ENCODE data around the gene KLC3. TPM values are rescaled to one million over a fixed set of nuclear protein-coding genes. Genes with fewer than 3 reads are reported as not detected.
A peak's percentile ranks its signal among the peaks of the same experiment; 100 is the strongest.

KLC3 gene
- total and polyA plus RNA-seq, 2 of the 8 experiments (the other 6 are each of a cell fraction or from before 2014, with no cell fraction given): 1.3 to 2.8 TPM

- Histone ChIP-seq H3K4me3 (ENCODE audit: extremely low read depth in 1 of 4, insufficient read depth in 2 of 4, low read depth in 3 of 4, low read length in 4 of 4) (no peak overlapping the region), H3K4ac (replicated peaks; ENCODE audit: insufficient read length, low read depth, low read length) (no peak overlapping the region), H3K27me3 (replicated peaks in 1 of 4; ENCODE audit: control insufficient read depth in 3 of 4, extremely low read depth in 1 of 4, insufficient read depth in 3 of 4, low read length in 3 of 4) (no peaks in the 10 kb centered on the region), H4K5ac (ENCODE audit: insufficient read length, low read depth, low read length) (no peak overlapping the region), H3K23ac (ENCODE audit: insufficient read length) (no peak overlapping the region), H2AFZ (ENCODE audit: low read length) (no peak overlapping the region), H3K14ac (ENCODE audit: insufficient read length) (no peak overlapping the region), H4K91ac (replicated peaks; ENCODE audit: insufficient read length, low read length) (no peak overlapping the region), H3K79me1 (ENCODE audit: low read depth, low read length) (no peaks in the 10 kb centered on the region), H3K56ac (replicated peaks; ENCODE audit: insufficient read length, low read depth, low read length) (no peak overlapping the region), H3K23me2 (ENCODE audit: low read depth, low read length) (no peaks in the 10 kb centered on the region; the same call in 1 of the 2 replicates), H2BK20ac (ENCODE audit: low read length) (no peak overlapping the region), H2BK120ac (replicated peaks; ENCODE audit: low read depth, low read length) (no peak overlapping the region), H3K4me1 (replicated peaks in 1 of 4; ENCODE audit: control insufficient read depth in 3 of 4, insufficient read depth in 4 of 4, low read length in 3 of 4) (no peaks in the 10 kb centered on the region), H2BK5ac (ENCODE audit: low read depth, low read length) (no peak overlapping the region), H3K9me3 (ENCODE audit: insufficient read depth in 2 of 2, low read depth in 1 of 2, low read length in 1 of 2) (no peaks in the 10 kb centered on the region), H2AK5ac (ENCODE audit: low read depth, low read length) (no peak overlapping the region), H2BK15ac (ENCODE audit: low read length) (no peak overlapping the region), H3K36me3 (ENCODE audit: control insufficient read depth in 2 of 4, insufficient read depth in 4 of 4, low read length in 3 of 4) (peaks cover 0 to 4% (median 1%) of the 10 kb centered on the region in 4 experiments; a peak in 4 of 8 replicates), H3K79me2 (ENCODE audit: control insufficient read depth in 1 of 2, insufficient read depth in 2 of 2, low read length in 2 of 2) (no peaks in the 10 kb centered on the region), H3K27ac (ENCODE audit: low read depth, low read length) (no peak overlapping the region), H3K18ac (ENCODE audit: extremely low read depth, low read length) (no peak overlapping the region), H2BK12ac (ENCODE audit: low read depth, low read length) (no peak overlapping the region), H4K8ac (ENCODE audit: extremely low read depth, insufficient read depth, low read length) (no peak overlapping the region), H3K9ac (replicated peaks in 1 of 4; ENCODE audit: extremely low read depth in 1 of 4, low read depth in 3 of 4, low read length in 3 of 4) (no peak overlapping the region), H4K20me1 (replicated peaks in 1 of 2; ENCODE audit: control insufficient read depth in 1 of 2, insufficient read depth in 2 of 2, low read length in 2 of 2) (peaks cover 0 to 2% of the 10 kb centered on the region in 2 experiments), H3K4me2 (ENCODE audit: insufficient read depth in 1 of 2, low read depth in 2 of 2, low read length in 2 of 2) (no peak overlapping the region)
- ChIA-PET POLR2A (ENCODE audit: partially characterized antibody) (interaction anchor here (0.7 kb wide), 1 partner anchor 38 kb away, joined by 4 read pairs; no protein-coding TSS in a partner anchor), CTCF (ENCODE audit: partially characterized antibody) (interaction anchor here (0.9 to 1.4 kb wide), 4 partner anchors 10 to 42 kb away, joined by 3 to 5 read pairs (median 3); no protein-coding TSS in a partner anchor)
- 94% methylated on average over 4 of the region's 4 CpGs; no CpG with 5 or more reads in 1 of the 2 experiments for WGBS, 2 experiments (ENCODE audit: extremely low coverage in 1 of 2, insufficient coverage in 1 of 2, insufficient read length in 1 of 2, insufficient replicate concordance in 2 of 2, low coverage in 1 of 2, low lambda C conversion rate in 2 of 2, missing lambda C conversion rate in 1 of 2)
- TF ChIP-seq CREB1 (IDR thresholded peaks at IDR 0.05): no peak
- 0 out of 2 replicates have a peak, but pooled peaks have one; percentile 22 for TF ChIP-seq SIX5 (IDR thresholded peaks at IDR 0.05; ENCODE audit: low read depth, low read length)
- DNase-seq (ENCODE audit: low read depth in 1 of 2, low spot score in 2 of 2) (no peak), FAIRE-seq (no peak)
Observed at GRCh38 chr19:45296355-45296754, 44.2 kb upstream of the KLC3 start.

Measured in H1 (cell line).